Hepatocyte (in vitro differentiated cells): ENCODE measurements around the gene ECT2L. TPM values are rescaled to one million over a fixed set of nuclear protein-coding genes. Genes with fewer than 3 reads are reported as not detected.

ENCODE experiments used
- DNase-seq: peaks from one replicate; pipeline ENCODE4 v3.0.0-alpha.2; 2016; ENCODE audit warnings: low spot score
- H2AFZ ChIP-seq: fragments of 200-600 bp; sonication (generic); 2 replicates; pipeline ENCODE4 v1.6.0; 2016; ENCODE audit warnings: antibody characterized with exemption, mild to moderate bottlenecking
- H3K27ac ChIP-seq: fragments of 200-600 bp; sonication (generic); 2 replicates; pipeline ENCODE4 v1.5.1; 2016; ENCODE audit warnings: mild to moderate bottlenecking
- H3K27me3 ChIP-seq: fragments of 200-600 bp; sonication (generic); 2 replicates; pipeline ENCODE4 v1.6.1; 2016
- H3K36me3 ChIP-seq: fragments of 200-600 bp; sonication (generic); replicated peaks from 2 replicates; pipeline ENCODE4 v1.5.1; 2016; ENCODE audit warnings: low read depth; ENCODE audit not compliant: insufficient read depth
- H3K4me1 ChIP-seq: fragments of 200-600 bp; sonication (generic); 2 replicates; pipeline ENCODE4 v1.5.1; 2016; ENCODE audit warnings: mild to moderate bottlenecking, moderate library complexity; ENCODE audit not compliant: insufficient read depth
- H3K4me2 ChIP-seq: fragments of 200-600 bp; sonication (generic); 2 replicates; pipeline ENCODE4 v1.6.0; 2016
- H3K4me3 ChIP-seq: fragments of 200-600 bp; sonication (generic); 2 replicates; pipeline ENCODE4 v1.5.1; 2016; ENCODE audit warnings: mild to moderate bottlenecking
- H3K79me2 ChIP-seq: fragments of 200-600 bp; sonication (generic); 2 replicates; pipeline ENCODE4 v1.6.0; 2017; ENCODE audit warnings: mild to moderate bottlenecking
- H3K9me2 ChIP-seq: fragments of 200-600 bp; sonication (generic); replicated peaks from 2 replicates; pipeline ENCODE4 v1.6.0; 2017; ENCODE audit warnings: mild to moderate bottlenecking; ENCODE audit not compliant: insufficient read depth
- H3K9me3 ChIP-seq: fragments of 200-600 bp; sonication (generic); 2 replicates; pipeline ENCODE4 v1.5.1; 2016; ENCODE audit warnings: low read depth, mild to moderate bottlenecking
- H4K20me1 ChIP-seq: fragments of 200-600 bp; sonication (generic); 2 replicates; pipeline ENCODE4 v1.6.0; 2016; ENCODE audit warnings: mild to moderate bottlenecking; ENCODE audit not compliant: insufficient read depth, poor library complexity, severe bottlenecking
- CTCF ChIP-seq: fragments of 200-600 bp; sonication (generic); IDR thresholded peaks from 2 replicates; pipeline ENCODE4 v1.5.1; 2016; ENCODE audit warnings: antibody characterized with exemption, mild to moderate bottlenecking; ENCODE audit not compliant: poor library complexity
- EZH2 ChIP-seq: fragments of 200-600 bp; sonication (generic); IDR thresholded peaks from 2 replicates; pipeline ENCODE4 v1.6.1; 2016; ENCODE audit warnings: antibody characterized with exemption, mild to moderate bottlenecking, borderline replicate concordance
- EZH2phosphoT487 ChIP-seq: fragments of 200-600 bp; sonication (generic); IDR thresholded peaks from one replicate; pipeline ENCODE4 v1.6.1; 2018; ENCODE audit warnings: antibody characterized with exemption, mild to moderate bottlenecking, low read depth, moderate library complexity; ENCODE audit not compliant: unreplicated experiment, severe bottlenecking
- WGBS: methylation state at CpG from one replicate; pipeline ENCODE4 v1.1.6; 2016; ENCODE audit warnings: low lambda C conversion rate; ENCODE audit errors: missing lambda C conversion rate; 5-methylcytosine and 5-hydroxymethylcytosine counted together
- polyA plus RNA-seq: library from polyadenylated mRNA; unstranded; fragments of >200 nt; fragmentation: Nextera tagmentation; extraction: Ambion mirVana; gene quantifications from 2 replicates; pipeline ENCODE4 v1.2.1, GENCODE V29; 2016
- total RNA-seq: library from RNA; depleted of rRNA; stranded (reverse); fragments of >200 nt; gene quantifications from 2 replicates; pipeline ENCODE4 v1.2.3, GENCODE V29; 2014

ECT2L gene
- total and polyA plus RNA-seq, 2 experiments from 2014 or later: not detected

- Histone ChIP-seq H4K20me1 (no peaks in the 10 kb centered on the region), H3K79me2 (no peaks in the 10 kb centered on the region), H3K27me3 (no peaks in the 10 kb centered on the region), H3K9me2 (no peaks in the 10 kb centered on the region), H3K4me1 (no peaks in the 10 kb centered on the region), H3K4me3 (no peak overlapping the region), H3K4me2 (no peak overlapping the region), H2AFZ (no peak overlapping the region), H3K9me3 (no peaks in the 10 kb centered on the region), H3K27ac (peak overlapping the region; percentile 46), H3K36me3 (no peaks in the 10 kb centered on the region)
- WGBS: 90% methylated on average over 7 of the region's 7 CpGs
- DNase-seq: no peak
- no peak for TF ChIP-seq CTCF
- TF ChIP-seq EZH2: no peak
- TF ChIP-seq EZH2phosphoT487: no peak
These were observed 86.6 kb downstream of the ECT2L start for GRCh38 chr6:138882369-138883017.

- H3K4me3 ChIP-seq: no peak overlapping the region
- 86% methylated on average over 13 of the region's 13 CpGs for WGBS
- no peak overlapping the region for H3K27ac ChIP-seq
These were observed 89.4 kb downstream of the ECT2L start for GRCh38 chr6:138885156-138885819.

GRCh38 chr6:138891255-138891986 lies 95.5 kb downstream of the ECT2L start:
- no peak overlapping the region for H3K27ac ChIP-seq
- H3K4me2 ChIP-seq: no peak overlapping the region
- no peak for TF ChIP-seq EZH2
- no peak for TF ChIP-seq CTCF
- no peak for TF ChIP-seq EZH2phosphoT487
- no peaks in the 10 kb centered on the region for H3K36me3 ChIP-seq
- no peak overlapping the region for H3K4me3 ChIP-seq
- no peaks in the 10 kb centered on the region for H3K27me3 ChIP-seq
- H3K9me2 ChIP-seq: no peaks in the 10 kb centered on the region
- no peaks in the 10 kb centered on the region for H3K9me3 ChIP-seq
- WGBS: 68% methylated on average over 3 of the region's 3 CpGs
- H2AFZ ChIP-seq: no peak overlapping the region
- no peaks in the 10 kb centered on the region for H4K20me1 ChIP-seq
- H3K79me2 ChIP-seq: no peaks in the 10 kb centered on the region
- H3K4me1 ChIP-seq: no peaks in the 10 kb centered on the region
- no peak for DNase-seq

More at GRCh38 chr6:138885156-138885819, 89.4 kb downstream of the ECT2L start:
- H3K79me2 ChIP-seq: no peaks in the 10 kb centered on the region
- H3K36me3 ChIP-seq: no peaks in the 10 kb centered on the region
- no peaks in the 10 kb centered on the region for H3K9me3 ChIP-seq
- H4K20me1 ChIP-seq: no peaks in the 10 kb centered on the region
- no peak for TF ChIP-seq EZH2
- TF ChIP-seq CTCF: no peak
- TF ChIP-seq EZH2phosphoT487: no peak
- no peak overlapping the region for H3K4me2 ChIP-seq
- H2AFZ ChIP-seq: no peak overlapping the region
- no peak for DNase-seq
- no peaks in the 10 kb centered on the region for H3K9me2 ChIP-seq
- H3K4me1 ChIP-seq: no peaks in the 10 kb centered on the region
- no peaks in the 10 kb centered on the region for H3K27me3 ChIP-seq
